OCI-LY1 (cell line): ENCODE results near the gene CCDC7.
"Not testable (repeated sequence)": the region's sequence is repeated elsewhere in the genome, so short reads cannot be mapped to it uniquely, and the experiment has no call there.

ENCODE experiments used
- H2AFZ ChIP-seq: fragments of 200-600 bp; sonication (generic), shearing (Covaris generic); 2 replicates; pipeline ENCODE4 v1.6.0; 2014; ENCODE audit warnings: antibody characterized with exemption, mild to moderate bottlenecking, low read length
- H3F3A ChIP-seq: fragments of 200-600 bp; sonication (generic), shearing (Covaris generic); 2 replicates; pipeline ENCODE4 v1.6.0; 2014; ENCODE audit warnings: mild to moderate bottlenecking, antibody characterized with exemption, low read length, moderate library complexity; ENCODE audit not compliant: insufficient read depth
- H3K27ac ChIP-seq: fragments of 200-600 bp; sonication (generic); 2 replicates; pipeline ENCODE4 v1.5.1; 2014; ENCODE audit warnings: low read length, mixed run types, mild to moderate bottlenecking, low read depth; ENCODE audit not compliant: poor library complexity, severe bottlenecking
- H3K27me3 ChIP-seq: fragments of 200-600 bp; sonication (generic); 2 replicates; pipeline ENCODE4 v1.6.0; 2014; ENCODE audit warnings: antibody characterized with exemption, mild to moderate bottlenecking, low read length, moderate library complexity; ENCODE audit not compliant: insufficient read depth
- H3K36me3 ChIP-seq: fragments of 200-600 bp; sonication (generic); 2 replicates; pipeline ENCODE4 v1.6.1; 2014; ENCODE audit warnings: mild to moderate bottlenecking, antibody characterized with exemption, low read length, moderate library complexity, mixed read lengths; ENCODE audit not compliant: insufficient read depth
- H3K4me1 ChIP-seq: fragments of 200-600 bp; sonication (generic); 2 replicates; pipeline ENCODE4 v1.5.1; 2014; ENCODE audit warnings: mild to moderate bottlenecking, low read length, moderate library complexity; ENCODE audit not compliant: insufficient read depth, severe bottlenecking
- H3K4me2 ChIP-seq: fragments of 200-600 bp; sonication (generic), shearing (Covaris generic); 2 replicates; pipeline ENCODE4 v1.6.1; 2014; ENCODE audit warnings: low read length
- H3K4me3 ChIP-seq: fragments of 200-600 bp; sonication (generic); 2 replicates; pipeline ENCODE4 v1.5.1; 2014; ENCODE audit warnings: low read length, low read depth, mild to moderate bottlenecking, mixed read lengths; ENCODE audit not compliant: poor library complexity, severe bottlenecking
- H3K79me2 ChIP-seq: fragments of 200-600 bp; shearing (Covaris generic); 2 replicates; pipeline ENCODE4 v1.6.1; 2016; ENCODE audit warnings: mixed run types, low read length, mixed read lengths; ENCODE audit not compliant: insufficient read depth
- H3K9ac ChIP-seq: fragments of 200-600 bp; sonication (generic), shearing (Covaris generic); 2 replicates; pipeline ENCODE4 v1.6.1; 2014; ENCODE audit warnings: mild to moderate bottlenecking, low read length, mixed read lengths
- H3K9me2 ChIP-seq: fragments of 200-600 bp; sonication (generic), shearing (Covaris generic); 2 replicates; pipeline ENCODE4 v1.6.1; 2014; ENCODE audit warnings: low read depth, mild to moderate bottlenecking, low read length, mixed read lengths
- H3K9me3 ChIP-seq: fragments of 200-600 bp; shearing (Covaris generic); 2 replicates; pipeline ENCODE4 v1.6.1; 2014; ENCODE audit warnings: low read length, mixed read lengths
- H4K20me1 ChIP-seq: fragments of 200-600 bp; sonication (generic), shearing (Covaris generic); 2 replicates; pipeline ENCODE4 v1.6.0; 2016; ENCODE audit warnings: mild to moderate bottlenecking, low read length; ENCODE audit not compliant: insufficient read depth
- EZH2 ChIP-seq: fragments of 200-600 bp; sonication (generic), shearing (Covaris generic); IDR thresholded peaks from 2 replicates; pipeline ENCODE4 v1.8.0; 2017; ENCODE audit warnings: borderline replicate concordance, mixed run types, mild to moderate bottlenecking, antibody characterized with exemption, low read length, moderate library complexity, mixed read lengths
- TF ChIP-seq, protein P1 (sequence below): fragments of 200-600 bp; sonication (generic), shearing (Covaris generic); IDR thresholded peaks from 2 replicates; pipeline ENCODE4 v1.5.1; 2017; ENCODE audit warnings: mild to moderate bottlenecking, antibody characterized with exemption, low read length, moderate library complexity, mixed read lengths

CCDC7 gene

DNA sequence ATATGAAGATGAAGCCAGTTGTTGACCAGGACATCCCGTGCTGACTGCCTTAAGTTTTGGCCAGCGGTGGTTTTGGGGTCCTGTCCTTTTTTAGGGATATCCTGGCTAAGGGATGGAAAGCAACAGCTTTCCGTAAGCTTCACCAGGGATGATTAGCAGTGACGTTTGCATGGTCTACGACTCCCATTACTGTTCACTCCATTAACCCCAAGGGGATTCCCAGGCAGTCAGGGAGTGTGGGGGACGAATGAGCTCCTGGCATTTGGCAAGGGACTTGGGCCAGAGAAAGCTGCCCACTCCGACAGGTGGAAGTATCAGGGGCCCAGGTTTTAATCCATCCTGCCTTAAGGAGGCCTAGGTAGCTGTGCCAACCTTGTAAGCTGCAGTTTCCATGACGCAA lies 445.3 kb downstream of the CCDC7 start:
- Histone ChIP-seq H4K20me1 (no peaks in the 10 kb centered on the region), H3K9ac (no peak overlapping the region), H3K27ac (no peak overlapping the region), H3K4me3 (no peak overlapping the region), H3K79me2 (no peaks in the 10 kb centered on the region), H3F3A (no peaks in the 10 kb centered on the region), H3K27me3 (no peaks in the 10 kb centered on the region), H3K9me2 (no peaks in the 10 kb centered on the region), H2AFZ (no peak overlapping the region), H3K4me1 (no peaks in the 10 kb centered on the region), H3K36me3 (no peaks in the 10 kb centered on the region), H3K9me3 (no peaks in the 10 kb centered on the region), H3K4me2 (no peak overlapping the region)
- TF ChIP-seq EZH2, result no peak
- TF ChIP-seq, protein P1, sequence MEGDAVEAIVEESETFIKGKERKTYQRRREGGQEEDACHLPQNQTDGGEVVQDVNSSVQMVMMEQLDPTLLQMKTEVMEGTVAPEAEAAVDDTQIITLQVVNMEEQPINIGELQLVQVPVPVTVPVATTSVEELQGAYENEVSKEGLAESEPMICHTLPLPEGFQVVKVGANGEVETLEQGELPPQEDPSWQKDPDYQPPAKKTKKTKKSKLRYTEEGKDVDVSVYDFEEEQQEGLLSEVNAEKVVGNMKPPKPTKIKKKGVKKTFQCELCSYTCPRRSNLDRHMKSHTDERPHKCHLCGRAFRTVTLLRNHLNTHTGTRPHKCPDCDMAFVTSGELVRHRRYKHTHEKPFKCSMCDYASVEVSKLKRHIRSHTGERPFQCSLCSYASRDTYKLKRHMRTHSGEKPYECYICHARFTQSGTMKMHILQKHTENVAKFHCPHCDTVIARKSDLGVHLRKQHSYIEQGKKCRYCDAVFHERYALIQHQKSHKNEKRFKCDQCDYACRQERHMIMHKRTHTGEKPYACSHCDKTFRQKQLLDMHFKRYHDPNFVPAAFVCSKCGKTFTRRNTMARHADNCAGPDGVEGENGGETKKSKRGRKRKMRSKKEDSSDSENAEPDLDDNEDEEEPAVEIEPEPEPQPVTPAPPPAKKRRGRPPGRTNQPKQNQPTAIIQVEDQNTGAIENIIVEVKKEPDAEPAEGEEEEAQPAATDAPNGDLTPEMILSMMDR, result no peak

DNA sequence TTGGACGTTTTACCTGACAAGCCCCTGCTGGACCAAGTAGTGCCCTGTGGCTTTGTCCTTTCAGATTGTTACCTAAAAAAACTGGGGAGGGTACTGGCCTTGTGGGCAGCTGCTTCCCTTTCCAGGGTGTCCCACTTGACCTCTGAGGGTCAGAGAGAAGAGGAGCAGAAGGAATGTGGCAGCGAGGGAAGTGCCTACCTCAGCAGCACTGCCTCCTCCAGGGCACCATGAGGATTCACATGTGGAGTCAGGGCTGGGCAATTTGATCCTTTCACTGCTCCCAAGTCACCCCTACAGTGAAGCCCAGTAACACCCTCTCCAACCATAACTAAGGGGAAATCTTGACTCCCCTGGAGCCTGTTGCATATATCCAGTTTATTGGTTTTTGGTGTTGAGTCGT lies 447.5 kb downstream of the CCDC7 start:
- Histone ChIP-seq H2AFZ (no peak overlapping the region), H3K36me3 (no peaks in the 10 kb centered on the region), H4K20me1 (no peaks in the 10 kb centered on the region), H3K9me2 (no peaks in the 10 kb centered on the region), H3K27ac (no peak overlapping the region), H3K4me1 (no peaks in the 10 kb centered on the region), H3K27me3 (no peaks in the 10 kb centered on the region), H3K4me3 (no peak overlapping the region), H3K79me2 (no peaks in the 10 kb centered on the region), H3F3A (no peaks in the 10 kb centered on the region), H3K9me3 (no peaks in the 10 kb centered on the region), H3K4me2 (no peak overlapping the region), H3K9ac (no peak overlapping the region)
- TF ChIP-seq EZH2, result no peak
- TF ChIP-seq, protein P1, result no peak

DNA sequence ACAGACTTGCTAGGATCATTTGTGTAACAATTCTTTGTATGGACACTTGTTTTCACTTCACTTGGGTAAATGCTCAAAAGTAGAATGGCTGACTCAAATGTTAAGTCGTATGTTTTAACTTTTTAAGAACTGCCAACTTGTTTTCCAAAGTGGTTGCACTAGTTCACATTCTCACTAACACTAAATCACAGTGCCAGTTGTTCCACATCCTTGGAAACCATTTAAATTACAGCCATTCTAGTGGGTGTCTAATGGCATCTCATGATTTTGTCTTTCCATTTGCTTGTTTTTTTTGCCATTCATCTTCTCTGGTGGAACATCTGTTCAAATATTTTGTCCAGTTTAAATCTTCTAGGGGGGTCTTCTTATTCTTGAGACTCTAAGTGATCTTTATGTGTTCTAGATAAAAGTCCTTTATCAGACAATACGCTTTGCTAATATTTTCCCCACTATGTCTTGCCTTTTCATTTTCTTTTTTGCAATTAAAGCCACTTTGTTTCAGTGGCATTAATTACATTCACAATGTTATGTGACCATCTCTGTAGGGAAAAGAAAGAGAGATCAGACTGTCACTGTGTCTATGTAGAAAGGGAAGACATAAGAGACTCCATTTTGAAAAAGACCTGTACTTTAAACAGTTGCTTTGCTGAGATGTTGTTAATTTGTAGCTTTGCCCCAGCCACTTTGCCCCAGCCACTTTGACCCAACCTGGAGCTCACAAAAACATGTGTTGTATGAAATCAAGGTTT lies 448.1 kb downstream of the CCDC7 start:
- no peak overlapping the region for H3K9ac ChIP-seq
- TF ChIP-seq, protein P1, result no peak
- TF ChIP-seq EZH2, result no peak
- H3K4me3 ChIP-seq, result no peak overlapping the region
- H3K9me3 ChIP-seq, result no peaks in the 10 kb centered on the region
- no peak overlapping the region for H2AFZ ChIP-seq
- no peaks in the 10 kb centered on the region for H3K36me3 ChIP-seq
- no peaks in the 10 kb centered on the region for H4K20me1 ChIP-seq
- H3K9me2 ChIP-seq, result no peaks in the 10 kb centered on the region
- no peaks in the 10 kb centered on the region for H3F3A ChIP-seq
- no peak overlapping the region for H3K4me2 ChIP-seq
- H3K27me3 ChIP-seq, result no peaks in the 10 kb centered on the region
- no peak overlapping the region for H3K27ac ChIP-seq
- no peaks in the 10 kb centered on the region for H3K4me1 ChIP-seq
- no peaks in the 10 kb centered on the region for H3K79me2 ChIP-seq

DNA sequence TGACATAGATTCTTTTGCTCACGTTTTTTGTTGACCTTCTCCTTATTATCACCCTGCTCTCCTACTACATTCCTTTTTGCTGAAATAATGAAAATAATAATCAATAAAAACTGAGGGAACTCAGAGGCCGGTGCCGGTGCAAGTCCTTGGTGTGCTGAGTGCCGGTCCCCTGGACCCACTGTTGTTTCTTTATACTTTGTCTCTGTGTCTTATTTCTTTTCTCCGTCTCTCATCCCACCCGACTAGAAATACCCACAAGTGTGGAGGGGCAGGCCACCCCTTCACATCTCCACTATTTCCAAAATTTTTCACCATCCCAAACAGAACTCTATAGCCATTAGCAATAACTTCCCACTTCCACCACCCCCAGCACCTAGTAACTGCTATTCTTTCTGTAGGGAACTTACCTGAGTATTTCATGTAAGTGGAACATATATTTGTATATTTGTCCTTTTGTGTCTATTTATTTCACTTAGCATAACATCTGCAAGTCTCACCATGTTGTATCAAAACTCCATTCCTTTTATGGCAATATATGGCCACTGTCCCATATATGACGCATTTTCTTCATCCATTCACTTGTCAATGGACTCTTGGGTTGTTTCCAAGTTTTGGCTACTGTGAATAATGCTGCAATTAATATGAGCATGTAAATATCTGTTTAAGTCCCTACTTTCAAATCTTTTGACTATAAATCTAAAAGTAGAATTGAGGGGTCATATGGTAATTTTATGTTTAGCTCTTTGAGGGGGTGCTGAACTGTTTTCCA lies 449.4 kb downstream of the CCDC7 start:
- H3K27me3 ChIP-seq, H3K9me2 ChIP-seq, H2AFZ ChIP-seq, H3K36me3 ChIP-seq, H3K9ac ChIP-seq, H3K4me1 ChIP-seq, H3K79me2 ChIP-seq, H3K27ac ChIP-seq, H3K4me3 ChIP-seq, H3K4me2 ChIP-seq, H4K20me1 ChIP-seq, H3F3A ChIP-seq, H3K9me3 ChIP-seq: not testable (repeated sequence)
